Measurements from ENCODE around the gene SULT1B1. TPM values are rescaled to one million over a fixed set of nuclear protein-coding genes. Genes with fewer than 3 reads are reported as not detected.

SULT1B1 gene
- 4.4 TPM for total RNA-seq
- polyA plus RNA-seq = 10 to 100 TPM in 1 of 4 donors, 1 to 10 TPM in 3; 3.9 to 12.4 (median 6.3) TPM

- DNase-seq (peak in 2 of 3 donors; percentile 74 to 93), ATAC-seq (ENCODE audit: low read depth in 2 of 2) (peak; percentile 97 to 98)
- Histone ChIP-seq H3K9me3 (ENCODE audit: control insufficient read depth in 2 of 2, low read length in 2 of 2) (no peaks in the 10 kb centered on the region), H3K27me3 (ENCODE audit: control insufficient read depth, insufficient read depth, low read length) (no peaks in the 10 kb centered on the region), H3K4me1 (ENCODE audit: control insufficient read depth, insufficient read depth, low read length, poor library complexity, severe bottlenecking) (peaks cover 21% of the 10 kb centered on the region), H3K4me3 (ENCODE audit: low read depth, low read length) (peak within 1 kb of the TSS; percentile 67), H3K36me3 (ENCODE audit: control insufficient read depth, insufficient read depth, low read length) (no peaks in the 10 kb centered on the region), H3K27ac (ENCODE audit: insufficient read depth, low read length, poor library complexity, severe bottlenecking) (no peak within 1 kb of the TSS)
- peak within 1 kb of the TSS; percentile 90 to 96 (median 92) for H3K4me3 Mint-ChIP-seq
- H3K27ac Mint-ChIP-seq = peak within 1 kb of the TSS; percentile 81 to 97 (median 90)
- H3K27me3 Mint-ChIP-seq = no peaks in the 10 kb centered on the region
- H3K9me3 Mint-ChIP-seq = peaks cover 0 to 3% (median 0%) of the 10 kb centered on the region in 7 donors
- H3K4me1 Mint-ChIP-seq = peaks cover 6 to 63% (median 24%) of the 10 kb centered on the region in 4 donors
- peaks cover 4% of the 10 kb centered on the region for H3K36me3 Mint-ChIP-seq
These were observed at the start of gene SULT1B1 for GRCh38 chr4:69760455-69760854. SULT1B1 (minus strand) TSS chr4:69760620; CDS start chr4:69755217, 5,403 bp downstream.

GRCh38 chr4:69800599-69800998 lies 40.2 kb upstream of the SULT1B1 start:
- H3K4me1 Mint-ChIP-seq = no peaks in the 10 kb centered on the region
- Histone ChIP-seq H3K4me3 (ENCODE audit: low read depth, low read length) (no peak overlapping the region), H3K36me3 (ENCODE audit: control insufficient read depth, insufficient read depth, low read length) (no peaks in the 10 kb centered on the region), H3K27me3 (ENCODE audit: control insufficient read depth, insufficient read depth, low read length) (no peaks in the 10 kb centered on the region), H3K4me1 (ENCODE audit: control insufficient read depth, insufficient read depth, low read length, poor library complexity, severe bottlenecking) (no peaks in the 10 kb centered on the region), H3K27ac (ENCODE audit: insufficient read depth, low read length, poor library complexity, severe bottlenecking) (no peak overlapping the region), H3K9me3 (ENCODE audit: control insufficient read depth in 2 of 2, low read length in 2 of 2) (no peaks in the 10 kb centered on the region)
- H3K4me3 Mint-ChIP-seq = no peak overlapping the region
- ATAC-seq (ENCODE audit: low read depth in 2 of 2) (no peak), DNase-seq (no peak)
- H3K9me3 Mint-ChIP-seq = peaks cover 0 to 2% (median 0%) of the 10 kb centered on the region in 7 donors
- no peaks in the 10 kb centered on the region for H3K36me3 Mint-ChIP-seq
- no peak overlapping the region for H3K27ac Mint-ChIP-seq
- peaks cover 7% of the 10 kb centered on the region for H3K27me3 Mint-ChIP-seq

GRCh38 chr4:69799337-69799736 lies 38.9 kb upstream of the SULT1B1 start:
- Histone ChIP-seq H3K4me3 (ENCODE audit: low read depth, low read length) (no peak overlapping the region), H3K27ac (ENCODE audit: insufficient read depth, low read length, poor library complexity, severe bottlenecking) (no peak overlapping the region), H3K36me3 (ENCODE audit: control insufficient read depth, insufficient read depth, low read length) (no peaks in the 10 kb centered on the region), H3K4me1 (ENCODE audit: control insufficient read depth, insufficient read depth, low read length, poor library complexity, severe bottlenecking) (no peaks in the 10 kb centered on the region), H3K9me3 (ENCODE audit: control insufficient read depth in 2 of 2, low read length in 2 of 2) (no peaks in the 10 kb centered on the region), H3K27me3 (ENCODE audit: control insufficient read depth, insufficient read depth, low read length) (no peaks in the 10 kb centered on the region)
- DNase-seq (no peak), ATAC-seq (ENCODE audit: low read depth in 2 of 2) (no peak)
- H3K27ac Mint-ChIP-seq = no peak overlapping the region
- H3K36me3 Mint-ChIP-seq = no peaks in the 10 kb centered on the region
- H3K4me1 Mint-ChIP-seq = peaks cover 0 to 3% (median 0%) of the 10 kb centered on the region in 4 donors
- peaks cover 7% of the 10 kb centered on the region for H3K27me3 Mint-ChIP-seq
- peaks cover 0 to 2% (median 0%) of the 10 kb centered on the region in 7 donors for H3K9me3 Mint-ChIP-seq
- H3K4me3 Mint-ChIP-seq = no peak overlapping the region

- Histone ChIP-seq H3K36me3 (ENCODE audit: control insufficient read depth, insufficient read depth, low read length) (no peaks in the 10 kb centered on the region), H3K4me1 (ENCODE audit: control insufficient read depth, insufficient read depth, low read length, poor library complexity, severe bottlenecking) (no peaks in the 10 kb centered on the region), H3K4me3 (ENCODE audit: low read depth, low read length) (no peak overlapping the region), H3K27me3 (ENCODE audit: control insufficient read depth, insufficient read depth, low read length) (no peaks in the 10 kb centered on the region), H3K9me3 (ENCODE audit: control insufficient read depth in 2 of 2, low read length in 2 of 2) (no peaks in the 10 kb centered on the region), H3K27ac (ENCODE audit: insufficient read depth, low read length, poor library complexity, severe bottlenecking) (no peak overlapping the region)
- no peak for ATAC-seq (ENCODE audit: low read depth in 2 of 2)
- DNase-seq = no peak
- peaks cover 0 to 4% (median 0%) of the 10 kb centered on the region in 7 donors for H3K9me3 Mint-ChIP-seq
- no peak overlapping the region for H3K4me3 Mint-ChIP-seq
- H3K27me3 Mint-ChIP-seq = peaks cover 7% of the 10 kb centered on the region
- H3K36me3 Mint-ChIP-seq = no peaks in the 10 kb centered on the region
- no peak overlapping the region for H3K27ac Mint-ChIP-seq
- peaks cover 0 to 3% (median 0%) of the 10 kb centered on the region in 4 donors for H3K4me1 Mint-ChIP-seq
These were observed 33.3 kb upstream of the SULT1B1 start for GRCh38 chr4:69793732-69794131.

- H3K27me3 ChIP-seq (ENCODE audit: control insufficient read depth, insufficient read depth, low read length) = no peaks in the 10 kb centered on the region
- no peaks in the 10 kb centered on the region for H3K36me3 ChIP-seq (ENCODE audit: control insufficient read depth, insufficient read depth, low read length)
- H3K27me3 Mint-ChIP-seq = no peaks in the 10 kb centered on the region
- H3K27ac ChIP-seq (ENCODE audit: insufficient read depth, low read length, poor library complexity, severe bottlenecking) = no peak overlapping the region
- H3K4me1 Mint-ChIP-seq = no peaks in the 10 kb centered on the region
- DNase-seq = no peak
- no peaks in the 10 kb centered on the region for H3K36me3 Mint-ChIP-seq
- peaks cover 0 to 2% (median 0%) of the 10 kb centered on the region in 7 donors for H3K9me3 Mint-ChIP-seq
- no peak for ATAC-seq (ENCODE audit: low read depth in 2 of 2)
- no peak overlapping the region for H3K4me3 ChIP-seq (ENCODE audit: low read depth, low read length)
- no peak overlapping the region for H3K4me3 Mint-ChIP-seq
- H3K27ac Mint-ChIP-seq = no peak overlapping the region
- no peaks in the 10 kb centered on the region for H3K9me3 ChIP-seq (ENCODE audit: control insufficient read depth in 2 of 2, low read length in 2 of 2)
- H3K4me1 ChIP-seq (ENCODE audit: control insufficient read depth, insufficient read depth, low read length, poor library complexity, severe bottlenecking) = no peaks in the 10 kb centered on the region
These were observed 27.5 kb upstream of the SULT1B1 start for GRCh38 chr4:69787879-69788278.

- no peak for ATAC-seq (ENCODE audit: low read depth in 2 of 2)
- Histone ChIP-seq H3K9me3 (ENCODE audit: control insufficient read depth in 2 of 2, low read length in 2 of 2) (no peaks in the 10 kb centered on the region), H3K4me1 (ENCODE audit: control insufficient read depth, insufficient read depth, low read length, poor library complexity, severe bottlenecking) (no peaks in the 10 kb centered on the region), H3K36me3 (ENCODE audit: control insufficient read depth, insufficient read depth, low read length) (no peaks in the 10 kb centered on the region), H3K27ac (ENCODE audit: insufficient read depth, low read length, poor library complexity, severe bottlenecking) (no peak overlapping the region), H3K27me3 (ENCODE audit: control insufficient read depth, insufficient read depth, low read length) (no peaks in the 10 kb centered on the region), H3K4me3 (ENCODE audit: low read depth, low read length) (no peak overlapping the region)
- Mint-ChIP-seq H3K27ac (no peak overlapping the region), H3K4me3 (no peak overlapping the region), H3K4me1 (no peaks in the 10 kb centered on the region), H3K9me3 (peaks cover 0 to 3% (median 0%) of the 10 kb centered on the region in 7 donors), H3K36me3 (no peaks in the 10 kb centered on the region), H3K27me3 (no peaks in the 10 kb centered on the region)
- DNase-seq = no peak
These were observed 26.1 kb upstream of the SULT1B1 start for GRCh38 chr4:69786547-69786946.

GRCh38 chr4:69785211-69785831 lies 24.9 kb upstream of the SULT1B1 start:
- Histone ChIP-seq H3K9me3 (ENCODE audit: control insufficient read depth in 2 of 2, low read length in 2 of 2) (no peaks in the 10 kb centered on the region), H3K4me1 (ENCODE audit: control insufficient read depth, insufficient read depth, low read length, poor library complexity, severe bottlenecking) (no peaks in the 10 kb centered on the region), H3K27me3 (ENCODE audit: control insufficient read depth, insufficient read depth, low read length) (no peaks in the 10 kb centered on the region), H3K36me3 (ENCODE audit: control insufficient read depth, insufficient read depth, low read length) (no peaks in the 10 kb centered on the region), H3K4me3 (ENCODE audit: low read depth, low read length) (no peak overlapping the region), H3K27ac (ENCODE audit: insufficient read depth, low read length, poor library complexity, severe bottlenecking) (no peak overlapping the region)
- Mint-ChIP-seq H3K4me3 (no peak overlapping the region), H3K4me1 (no peaks in the 10 kb centered on the region), H3K9me3 (peaks cover 0 to 3% (median 0%) of the 10 kb centered on the region in 7 donors), H3K27me3 (no peaks in the 10 kb centered on the region), H3K36me3 (no peaks in the 10 kb centered on the region), H3K27ac (no peak overlapping the region)
- ATAC-seq (ENCODE audit: low read depth in 2 of 2) (no peak), DNase-seq (no peak)

All from CD4-positive, CD25-positive, alpha-beta regulatory T cell (primary cell).